GM12891 (cell line): ENCODE measurements around the gene PCNX2.

ENCODE experiments used
- PAX5 ChIP-seq: IDR thresholded peaks from 2 replicates; pipeline ENCODE4 v1.6.1; 2011; ENCODE audit warnings: low read length, moderate library complexity, mild to moderate bottlenecking; ENCODE audit not compliant: insufficient read depth, severe bottlenecking
- POLR2A ChIP-seq: IDR thresholded peaks from 2 replicates; pipeline ENCODE4 v1.6.1; 2011; ENCODE audit warnings: low read depth, low read length, control low read depth
- POLR2AphosphoS5 ChIP-seq: IDR thresholded peaks from 2 replicates; pipeline ENCODE4 v1.6.1; 2011; ENCODE audit warnings: low read depth, low read length, control low read depth
- POU2F2 ChIP-seq: IDR thresholded peaks from 2 replicates; pipeline ENCODE4 v1.6.1; 2011; ENCODE audit warnings: low read depth, mild to moderate bottlenecking, control low read depth, low read length, moderate library complexity
- SPI1 ChIP-seq: IDR thresholded peaks from 2 replicates; pipeline ENCODE4 v1.6.1; 2011; ENCODE audit warnings: low read depth, low read length, control low read depth
- TAF1 ChIP-seq: IDR thresholded peaks from 2 replicates; pipeline ENCODE4 v1.6.1; 2011; ENCODE audit warnings: low read depth, low read length, control low read depth

DNA sequence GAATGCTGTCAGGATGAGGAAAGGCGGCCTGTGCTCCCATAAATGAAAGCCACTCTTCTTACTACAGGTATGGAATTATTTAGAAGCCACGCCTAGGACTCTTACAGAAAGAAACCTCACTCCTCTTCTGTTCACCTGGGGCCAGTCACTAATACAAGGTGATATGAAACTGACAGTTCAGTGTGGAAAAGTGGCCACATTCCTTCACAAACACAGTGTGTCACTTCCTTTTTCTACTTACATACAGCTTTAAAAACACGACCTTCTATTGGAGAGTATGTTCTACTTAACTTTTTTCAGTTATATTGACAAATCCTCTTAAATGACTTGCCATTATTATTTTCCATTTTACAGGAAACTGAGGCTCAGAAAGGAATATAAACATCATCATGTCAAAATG lies 163.1 kb downstream of the PCNX2 start:
- TF ChIP-seq POLR2A (no peak), TAF1 (no peak), POLR2AphosphoS5 (no peak), POU2F2 (no peak), SPI1 (peak; percentile 28; the same call in 1 of the 2 replicates), PAX5 (no peak)
